ENCODE data around the gene AFF4.

GRCh38 chr5:132915681-132916080 is 47.8 kb downstream of the AFF4 start:
- TF ChIP-seq, protein P1, sequence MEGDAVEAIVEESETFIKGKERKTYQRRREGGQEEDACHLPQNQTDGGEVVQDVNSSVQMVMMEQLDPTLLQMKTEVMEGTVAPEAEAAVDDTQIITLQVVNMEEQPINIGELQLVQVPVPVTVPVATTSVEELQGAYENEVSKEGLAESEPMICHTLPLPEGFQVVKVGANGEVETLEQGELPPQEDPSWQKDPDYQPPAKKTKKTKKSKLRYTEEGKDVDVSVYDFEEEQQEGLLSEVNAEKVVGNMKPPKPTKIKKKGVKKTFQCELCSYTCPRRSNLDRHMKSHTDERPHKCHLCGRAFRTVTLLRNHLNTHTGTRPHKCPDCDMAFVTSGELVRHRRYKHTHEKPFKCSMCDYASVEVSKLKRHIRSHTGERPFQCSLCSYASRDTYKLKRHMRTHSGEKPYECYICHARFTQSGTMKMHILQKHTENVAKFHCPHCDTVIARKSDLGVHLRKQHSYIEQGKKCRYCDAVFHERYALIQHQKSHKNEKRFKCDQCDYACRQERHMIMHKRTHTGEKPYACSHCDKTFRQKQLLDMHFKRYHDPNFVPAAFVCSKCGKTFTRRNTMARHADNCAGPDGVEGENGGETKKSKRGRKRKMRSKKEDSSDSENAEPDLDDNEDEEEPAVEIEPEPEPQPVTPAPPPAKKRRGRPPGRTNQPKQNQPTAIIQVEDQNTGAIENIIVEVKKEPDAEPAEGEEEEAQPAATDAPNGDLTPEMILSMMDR (IDR thresholded peaks at IDR 0.05), result no peak
- no peak for TF ChIP-seq EP300 (IDR thresholded peaks at IDR 0.05; ENCODE audit: borderline replicate concordance in 1 of 2, low read depth in 1 of 2, low read length in 1 of 2)
- TF ChIP-seq, protein P2, sequence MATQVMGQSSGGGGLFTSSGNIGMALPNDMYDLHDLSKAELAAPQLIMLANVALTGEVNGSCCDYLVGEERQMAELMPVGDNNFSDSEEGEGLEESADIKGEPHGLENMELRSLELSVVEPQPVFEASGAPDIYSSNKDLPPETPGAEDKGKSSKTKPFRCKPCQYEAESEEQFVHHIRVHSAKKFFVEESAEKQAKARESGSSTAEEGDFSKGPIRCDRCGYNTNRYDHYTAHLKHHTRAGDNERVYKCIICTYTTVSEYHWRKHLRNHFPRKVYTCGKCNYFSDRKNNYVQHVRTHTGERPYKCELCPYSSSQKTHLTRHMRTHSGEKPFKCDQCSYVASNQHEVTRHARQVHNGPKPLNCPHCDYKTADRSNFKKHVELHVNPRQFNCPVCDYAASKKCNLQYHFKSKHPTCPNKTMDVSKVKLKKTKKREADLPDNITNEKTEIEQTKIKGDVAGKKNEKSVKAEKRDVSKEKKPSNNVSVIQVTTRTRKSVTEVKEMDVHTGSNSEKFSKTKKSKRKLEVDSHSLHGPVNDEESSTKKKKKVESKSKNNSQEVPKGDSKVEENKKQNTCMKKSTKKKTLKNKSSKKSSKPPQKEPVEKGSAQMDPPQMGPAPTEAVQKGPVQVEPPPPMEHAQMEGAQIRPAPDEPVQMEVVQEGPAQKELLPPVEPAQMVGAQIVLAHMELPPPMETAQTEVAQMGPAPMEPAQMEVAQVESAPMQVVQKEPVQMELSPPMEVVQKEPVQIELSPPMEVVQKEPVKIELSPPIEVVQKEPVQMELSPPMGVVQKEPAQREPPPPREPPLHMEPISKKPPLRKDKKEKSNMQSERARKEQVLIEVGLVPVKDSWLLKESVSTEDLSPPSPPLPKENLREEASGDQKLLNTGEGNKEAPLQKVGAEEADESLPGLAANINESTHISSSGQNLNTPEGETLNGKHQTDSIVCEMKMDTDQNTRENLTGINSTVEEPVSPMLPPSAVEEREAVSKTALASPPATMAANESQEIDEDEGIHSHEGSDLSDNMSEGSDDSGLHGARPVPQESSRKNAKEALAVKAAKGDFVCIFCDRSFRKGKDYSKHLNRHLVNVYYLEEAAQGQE (IDR thresholded peaks at IDR 0.05; ENCODE audit: low read depth, low read length), result no peak
- TF ChIP-seq MAX (IDR thresholded peaks at IDR 0.05; ENCODE audit: low read depth), result no peak
- TF ChIP-seq MEF2A (IDR thresholded peaks at IDR 0.05; ENCODE audit: borderline replicate concordance, low read depth), result no peak
- TF ChIP-seq RCOR1 (IDR thresholded peaks at IDR 0.05; ENCODE audit: low read length), result no peak
- TF ChIP-seq GABPA (IDR thresholded peaks at IDR 0.05; ENCODE audit: low read depth), result no peak
- no peak for TF ChIP-seq NFIC (IDR thresholded peaks at IDR 0.05; ENCODE audit: borderline replicate concordance)
- TF ChIP-seq TCF12 (IDR thresholded peaks at IDR 0.05), result no peak
- no peak for TF ChIP-seq SIN3A (IDR thresholded peaks at IDR 0.05; ENCODE audit: borderline replicate concordance, low read depth, low read length)
- no peak for TF ChIP-seq POLR2AphosphoS5 (IDR thresholded peaks at IDR 0.05; ENCODE audit: low read depth, low read length)
